Amniotic stem cell (primary cell): ENCODE results near the gene SFXN3.

Source experiments
- DNase-seq: peaks from one replicate; lab custom pipeline; 2025; lab: John Stamatoyannopoulos, UW

The SFXN3 gene

DNA sequence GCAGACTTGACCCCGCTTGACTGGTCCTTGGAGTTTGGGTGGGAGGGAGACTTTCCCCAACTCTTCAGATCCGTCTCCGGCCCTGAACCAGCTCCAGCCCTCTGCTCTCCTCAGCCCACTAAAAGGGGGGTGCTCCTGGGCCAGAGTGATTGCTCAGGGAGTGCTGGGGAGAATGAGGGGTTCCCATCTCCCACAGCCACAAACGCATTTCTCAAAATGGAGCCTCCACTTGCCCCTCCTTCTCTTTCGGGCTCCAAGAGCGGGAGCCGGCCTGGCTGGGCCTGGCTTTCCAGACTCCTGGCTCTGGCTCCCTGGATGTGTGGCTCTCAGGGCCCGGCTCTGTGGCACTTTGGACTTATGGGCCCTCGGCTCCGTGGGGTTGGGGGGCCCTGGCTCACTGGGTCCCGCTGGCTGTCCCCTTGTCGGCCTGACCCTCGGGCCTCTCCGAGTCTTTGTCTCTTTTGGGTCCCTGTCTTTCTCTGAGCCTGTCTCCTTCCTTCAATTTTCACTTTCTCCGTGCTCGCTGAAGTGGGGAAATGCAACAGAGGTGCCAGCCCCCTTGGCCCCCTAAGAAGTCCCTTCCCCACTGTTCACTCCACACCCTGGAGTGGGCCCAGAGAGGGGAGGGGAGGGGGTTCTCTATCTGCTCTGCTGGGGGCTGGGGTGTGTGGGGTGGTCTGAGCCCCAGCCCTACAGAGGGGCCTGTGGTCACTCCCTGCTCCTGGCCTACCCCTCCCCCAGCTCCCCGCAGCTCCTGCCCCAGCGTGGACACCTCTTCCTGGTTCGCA lies 30.7 kb upstream of the SFXN3 start:
- DNase-seq, result no peak

DNA sequence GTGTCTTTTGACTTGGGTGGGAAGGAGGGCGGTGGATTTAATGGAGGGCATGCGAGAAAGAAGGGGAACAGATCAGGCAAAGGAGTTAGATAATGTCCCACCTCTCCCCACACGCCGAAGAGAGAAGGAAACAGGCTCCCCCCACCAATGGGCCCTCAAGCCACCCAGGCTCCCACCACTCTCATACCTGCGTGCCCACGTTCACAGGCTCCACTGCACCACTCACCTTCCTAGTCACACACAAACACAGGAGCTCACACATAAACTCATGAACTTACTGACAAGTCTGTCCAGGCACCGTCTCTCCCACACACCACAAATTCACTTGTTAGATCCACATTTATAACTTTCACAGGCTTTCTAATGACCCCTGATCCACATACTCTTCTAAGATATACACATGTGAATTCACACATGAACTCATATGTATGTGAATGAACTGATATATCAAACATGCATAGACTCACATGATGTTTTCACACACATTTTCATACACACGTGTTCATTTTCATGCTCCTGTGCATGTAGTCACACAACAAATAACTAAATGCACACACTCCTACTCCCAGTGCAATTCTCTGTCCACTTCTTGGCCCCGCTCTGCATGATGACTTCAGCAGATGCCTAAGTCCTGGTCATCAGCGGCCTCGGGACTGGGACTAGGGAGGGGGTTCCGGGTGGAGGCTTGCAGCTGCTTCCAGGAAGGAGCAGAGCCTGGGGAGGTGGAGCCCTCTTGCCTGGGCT lies 29.9 kb upstream of the SFXN3 start:
- DNase-seq, result peak; percentile 90

DNA sequence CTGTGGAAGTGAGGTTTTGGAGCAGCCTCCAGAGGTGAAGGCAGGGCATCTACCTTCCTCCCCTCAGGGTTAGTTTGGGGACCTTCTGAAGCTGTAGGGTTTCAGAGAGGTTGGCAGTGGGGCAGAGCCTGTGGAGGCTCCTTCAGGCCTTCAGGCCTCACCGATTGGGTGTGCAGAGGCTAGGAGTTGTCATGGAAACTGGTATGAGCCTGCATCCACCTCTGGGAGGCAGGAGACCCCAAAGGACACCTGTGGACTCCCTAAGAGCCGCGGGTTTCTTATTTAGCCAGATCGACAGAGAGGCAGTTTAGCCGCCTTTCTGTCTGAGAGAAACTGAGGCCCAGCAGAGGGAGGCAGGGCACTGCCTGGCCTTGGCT lies 29.4 kb upstream of the SFXN3 start:
- DNase-seq, result no peak

DNA sequence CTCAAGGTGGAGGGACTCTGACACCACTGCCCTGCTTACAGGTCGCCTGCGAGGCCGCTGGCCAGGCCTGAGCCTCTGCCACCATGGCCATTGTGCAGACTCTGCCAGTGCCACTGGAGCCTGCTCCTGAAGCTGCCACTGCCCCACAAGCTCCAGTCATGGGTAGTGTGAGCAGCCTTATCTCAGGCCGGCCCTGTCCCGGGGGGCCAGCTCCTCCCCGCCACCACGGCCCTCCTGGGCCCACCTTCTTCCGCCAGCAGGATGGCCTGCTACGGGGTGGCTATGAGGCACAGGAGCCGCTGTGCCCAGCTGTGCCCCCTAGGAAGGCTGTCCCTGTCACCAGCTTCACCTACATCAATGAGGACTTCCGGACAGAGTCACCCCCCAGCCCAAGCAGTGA lies 28.6 kb upstream of the SFXN3 start:
- no peak for DNase-seq

DNA sequence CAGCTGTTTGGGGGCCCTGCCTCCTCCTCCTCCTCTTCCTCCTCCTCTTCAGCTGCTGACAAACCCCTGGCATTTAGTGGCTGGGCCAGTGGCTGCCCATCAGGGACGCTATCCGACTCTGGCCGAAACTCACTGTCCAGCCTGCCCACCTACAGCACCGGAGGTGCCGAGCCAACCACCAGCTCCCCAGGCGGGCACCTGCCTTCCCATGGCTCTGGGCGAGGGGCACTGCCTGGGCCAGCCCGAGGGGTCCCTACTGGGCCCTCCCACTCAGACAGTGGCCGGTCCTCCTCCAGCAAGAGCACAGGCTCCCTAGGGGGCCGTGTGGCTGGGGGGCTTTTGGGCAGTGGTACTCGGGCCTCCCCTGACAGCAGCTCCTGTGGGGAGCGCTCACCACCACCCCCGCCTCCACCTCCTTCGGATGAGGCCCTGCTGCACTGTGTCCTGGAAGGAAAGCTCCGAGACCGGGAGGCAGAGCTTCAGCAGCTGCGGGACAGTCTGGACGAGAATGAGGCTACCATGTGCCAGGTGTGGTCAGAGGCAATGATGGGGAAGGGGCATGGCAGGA lies 27.3 kb upstream of the SFXN3 start:
- DNase-seq, result no peak

DNA sequence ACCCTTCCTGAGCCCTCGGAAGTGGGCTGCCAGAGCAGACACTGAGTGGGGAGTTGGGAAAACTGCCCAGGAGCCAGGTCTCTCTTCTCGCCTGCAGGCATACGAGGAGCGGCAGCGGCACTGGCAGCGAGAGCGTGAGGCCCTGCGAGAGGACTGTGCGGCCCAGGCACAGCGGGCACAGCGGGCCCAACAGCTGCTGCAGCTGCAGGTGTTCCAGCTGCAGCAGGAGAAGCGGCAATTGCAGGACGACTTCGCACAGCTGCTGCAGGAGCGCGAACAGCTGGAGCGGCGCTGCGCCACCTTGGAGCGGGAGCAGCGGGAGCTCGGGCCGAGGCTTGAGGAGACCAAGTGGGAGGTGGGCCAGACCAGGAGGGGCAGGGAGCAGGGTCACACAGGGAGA lies 25.7 kb upstream of the SFXN3 start:
- no peak for DNase-seq

DNA sequence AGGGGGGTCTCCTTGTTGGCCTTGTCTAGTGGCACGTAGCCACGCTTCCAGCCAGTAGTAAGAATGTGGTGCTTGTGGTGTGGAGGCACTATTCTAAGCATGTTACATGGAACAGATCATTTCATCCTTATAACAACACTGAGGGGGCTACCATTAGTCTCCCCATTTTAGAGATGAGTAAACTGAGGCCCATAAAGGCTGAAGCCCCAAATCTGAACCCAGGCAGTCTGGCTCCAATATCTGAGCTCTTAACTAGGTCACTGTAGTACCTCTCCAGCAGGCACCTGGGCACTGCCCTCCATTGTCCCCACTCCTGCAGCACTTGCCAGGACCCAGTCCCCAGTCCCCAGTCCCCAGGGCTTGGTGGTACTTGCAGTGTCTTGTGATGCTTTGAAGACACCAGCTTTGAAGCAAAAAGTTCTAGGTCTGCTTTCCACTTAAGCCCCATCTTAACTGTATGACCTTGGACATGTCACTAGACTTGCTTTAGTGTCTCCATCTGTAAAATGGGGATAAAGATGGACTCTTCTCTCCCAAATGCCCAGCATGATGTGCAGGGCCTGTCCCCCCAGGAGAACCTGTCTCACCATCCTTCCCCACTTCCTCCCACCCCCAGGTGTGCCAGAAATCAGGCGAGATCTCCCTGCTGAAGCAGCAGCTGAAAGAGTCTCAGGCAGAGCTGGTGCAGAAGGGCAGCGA lies 25.0 kb upstream of the SFXN3 start:
- no peak for DNase-seq

DNA sequence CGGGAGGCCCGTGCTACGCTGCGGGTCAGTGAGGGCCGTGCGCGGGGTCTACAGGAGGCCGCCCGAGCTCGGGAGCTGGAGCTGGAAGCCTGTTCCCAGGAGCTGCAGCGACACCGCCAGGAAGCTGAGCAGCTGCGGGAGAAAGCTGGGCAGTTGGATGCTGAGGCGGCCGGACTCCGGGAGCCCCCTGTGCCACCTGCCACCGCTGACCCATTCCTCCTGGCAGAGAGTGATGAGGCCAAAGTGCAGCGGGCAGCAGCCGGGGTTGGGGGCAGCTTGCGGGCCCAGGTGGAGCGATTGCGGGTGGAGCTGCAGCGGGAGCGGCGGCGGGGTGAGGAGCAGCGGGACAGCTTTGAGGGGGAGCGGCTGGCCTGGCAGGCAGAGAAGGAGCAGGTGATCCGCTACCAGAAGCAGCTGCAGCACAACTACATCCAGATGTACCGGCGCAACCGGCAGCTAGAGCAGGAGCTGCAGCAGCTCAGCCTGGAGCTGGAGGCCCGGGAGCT lies 24.4 kb upstream of the SFXN3 start:
- DNase-seq, result no peak

DNA sequence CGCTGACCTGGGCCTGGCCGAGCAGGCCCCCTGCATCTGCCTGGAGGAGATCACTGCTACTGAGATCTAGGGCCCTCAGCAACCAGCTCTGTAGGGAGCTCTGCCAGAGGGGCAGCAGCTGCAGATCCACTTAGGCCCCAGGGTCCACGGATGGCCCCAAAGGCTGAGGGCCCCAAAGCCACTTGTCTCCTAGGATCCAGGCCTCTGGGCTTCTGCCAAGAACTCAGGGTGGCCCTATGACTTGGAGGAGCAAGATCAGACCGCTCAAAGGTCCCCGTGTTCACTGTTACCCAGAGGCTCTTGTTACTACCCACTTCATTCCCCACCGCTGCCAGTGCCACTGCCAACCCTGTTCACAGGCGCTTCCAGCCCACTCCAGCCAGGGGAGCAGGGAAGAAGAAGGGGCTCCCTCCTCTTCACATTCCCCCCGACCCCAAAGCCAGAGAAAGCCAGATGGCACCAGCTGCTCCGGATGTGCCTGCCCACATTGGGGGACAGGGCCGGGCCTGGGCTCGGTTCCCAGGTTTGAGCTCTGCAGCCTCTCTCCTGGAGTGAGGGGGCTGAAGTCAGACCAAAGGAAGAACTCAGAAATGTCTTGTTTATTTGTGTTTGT lies 23.8 kb upstream of the SFXN3 start:
- DNase-seq, result no peak

DNA sequence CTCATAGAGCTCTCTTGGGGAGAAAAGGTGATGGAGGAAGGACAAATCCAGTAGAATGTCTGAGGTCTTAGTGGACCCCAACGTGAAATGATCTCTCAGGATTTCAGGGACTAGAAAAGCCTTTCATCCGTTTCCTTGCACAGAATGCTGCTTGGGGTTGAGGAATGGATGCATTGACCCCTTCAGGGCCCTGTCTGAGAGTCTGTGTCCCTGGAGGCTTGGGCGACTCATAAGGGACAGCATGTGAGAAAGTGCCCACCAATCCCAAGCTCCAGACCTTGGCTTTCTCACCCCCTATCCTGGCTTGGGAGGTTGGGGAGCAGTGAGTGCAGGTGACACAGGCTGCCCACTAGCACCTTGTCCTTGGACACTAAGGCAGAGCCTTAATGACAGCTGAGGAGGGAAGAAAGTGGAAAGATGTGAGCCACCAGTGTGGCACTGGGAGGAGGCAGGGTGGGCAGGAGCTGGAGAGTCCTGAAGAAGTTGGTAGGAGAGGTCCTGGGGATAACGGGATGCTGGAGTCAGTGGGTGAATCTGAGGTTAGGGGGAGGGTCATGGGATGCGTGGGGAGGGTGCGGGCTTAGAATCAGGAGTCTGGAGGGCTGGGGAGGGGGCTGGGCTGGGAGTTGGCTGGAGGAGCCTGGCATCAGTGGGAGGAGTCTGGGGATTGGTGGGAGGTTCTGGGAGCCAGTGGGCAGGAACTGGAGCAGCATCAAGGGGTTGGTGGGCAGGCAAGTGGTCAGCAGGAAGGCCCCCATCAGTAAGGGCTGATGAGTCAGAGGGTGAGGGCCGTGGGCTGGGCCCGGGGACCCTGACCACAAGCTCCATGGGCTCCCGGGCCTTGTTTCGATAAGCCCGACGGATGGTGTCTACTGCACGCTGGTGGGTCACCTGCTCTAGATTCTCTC lies 22.9 kb upstream of the SFXN3 start:
- no peak for DNase-seq

DNA sequence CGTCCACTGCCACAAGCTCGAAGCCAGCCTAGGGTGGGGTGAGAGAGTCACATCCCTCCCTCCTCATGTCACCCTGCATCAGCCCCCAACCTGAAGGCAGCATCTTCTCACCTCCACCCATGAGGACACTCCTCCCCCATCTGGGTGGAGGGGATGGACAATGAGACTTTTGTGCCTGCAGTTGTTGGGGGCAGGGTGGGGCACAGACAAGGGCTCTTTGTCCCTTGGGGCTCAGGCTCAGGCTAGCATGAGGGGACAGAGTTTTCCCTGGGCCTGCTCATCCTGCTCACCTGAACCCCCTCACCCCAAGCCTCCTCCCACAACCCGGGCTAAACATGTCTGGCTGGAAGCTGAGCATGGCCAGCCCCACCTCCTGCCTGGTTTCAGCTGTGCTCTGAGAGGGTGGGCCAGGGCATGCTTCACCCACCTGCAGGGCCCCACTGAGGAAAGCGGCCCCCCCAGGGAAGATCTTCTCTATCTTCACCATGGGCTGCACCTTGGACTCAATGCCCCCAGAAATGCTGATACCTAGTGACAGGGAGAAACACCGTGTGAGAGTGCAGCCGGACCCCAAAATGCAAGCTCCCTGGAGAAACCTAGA lies 22.1 kb upstream of the SFXN3 start:
- no peak for DNase-seq

DNA sequence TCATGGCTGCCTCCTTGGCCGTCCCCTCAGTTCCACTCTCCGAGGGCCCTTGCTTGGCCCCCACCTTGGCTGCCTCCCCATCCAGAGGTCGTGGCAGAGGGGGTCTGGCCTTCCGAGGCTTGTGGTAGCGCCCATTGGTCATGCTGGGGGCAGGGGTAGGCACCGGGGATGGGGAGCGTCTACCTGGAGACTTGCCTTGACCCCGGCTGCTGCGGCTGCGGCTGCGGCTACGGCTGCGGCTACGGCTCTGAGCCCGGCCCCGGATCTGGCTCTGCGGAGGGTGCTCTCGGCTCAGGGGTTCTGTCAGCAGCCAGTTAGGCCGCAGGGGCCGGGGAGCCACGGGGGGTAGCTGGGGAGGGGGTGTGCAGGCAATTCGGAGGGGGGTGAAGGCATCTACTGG lies 20.7 kb upstream of the SFXN3 start:
- no peak for DNase-seq

DNA sequence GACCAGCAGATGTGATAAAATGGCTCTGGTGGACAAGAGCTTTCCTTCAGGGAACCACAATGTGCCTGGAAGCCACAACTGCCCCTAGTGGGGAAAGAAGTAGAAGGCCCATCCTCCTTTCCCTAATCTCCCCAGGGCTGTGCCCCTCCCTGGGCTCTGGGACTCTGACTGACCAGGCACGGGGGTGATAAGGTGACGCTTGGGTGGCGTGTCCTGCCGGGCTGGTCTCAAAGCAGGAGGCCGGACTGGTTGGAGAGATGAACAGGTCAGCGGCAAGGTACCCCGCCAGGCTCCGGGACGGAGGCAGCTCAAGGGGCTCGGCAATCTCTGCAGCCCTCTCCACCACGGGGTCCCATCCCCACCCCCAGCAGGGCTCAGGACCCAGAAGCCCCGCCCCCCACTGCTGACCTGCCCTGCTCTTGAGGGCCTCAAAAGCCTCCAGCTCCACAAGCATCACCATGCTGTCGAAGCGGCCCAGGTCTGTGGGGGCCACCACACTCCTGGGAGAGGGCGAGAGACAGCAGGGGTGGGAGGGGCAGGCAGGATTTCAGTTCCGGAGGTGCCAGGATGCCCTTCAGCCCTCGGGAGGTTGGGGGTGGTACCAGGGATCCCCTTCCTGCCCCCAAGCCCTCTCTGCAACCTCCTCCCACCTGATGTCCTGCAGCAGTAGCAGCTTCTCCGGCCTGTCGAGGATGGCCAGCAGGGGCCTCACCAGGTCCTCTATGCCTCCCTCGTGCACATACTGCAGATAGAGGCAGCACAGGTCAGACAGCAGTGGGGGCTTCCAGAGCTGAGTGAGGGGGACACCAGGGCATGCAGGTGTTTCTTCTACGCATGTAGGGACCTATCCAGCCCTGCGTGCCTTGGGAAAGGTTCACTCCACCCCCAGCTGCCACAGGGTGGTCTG lies 19.3 kb upstream of the SFXN3 start:
- DNase-seq, result no peak

DNA sequence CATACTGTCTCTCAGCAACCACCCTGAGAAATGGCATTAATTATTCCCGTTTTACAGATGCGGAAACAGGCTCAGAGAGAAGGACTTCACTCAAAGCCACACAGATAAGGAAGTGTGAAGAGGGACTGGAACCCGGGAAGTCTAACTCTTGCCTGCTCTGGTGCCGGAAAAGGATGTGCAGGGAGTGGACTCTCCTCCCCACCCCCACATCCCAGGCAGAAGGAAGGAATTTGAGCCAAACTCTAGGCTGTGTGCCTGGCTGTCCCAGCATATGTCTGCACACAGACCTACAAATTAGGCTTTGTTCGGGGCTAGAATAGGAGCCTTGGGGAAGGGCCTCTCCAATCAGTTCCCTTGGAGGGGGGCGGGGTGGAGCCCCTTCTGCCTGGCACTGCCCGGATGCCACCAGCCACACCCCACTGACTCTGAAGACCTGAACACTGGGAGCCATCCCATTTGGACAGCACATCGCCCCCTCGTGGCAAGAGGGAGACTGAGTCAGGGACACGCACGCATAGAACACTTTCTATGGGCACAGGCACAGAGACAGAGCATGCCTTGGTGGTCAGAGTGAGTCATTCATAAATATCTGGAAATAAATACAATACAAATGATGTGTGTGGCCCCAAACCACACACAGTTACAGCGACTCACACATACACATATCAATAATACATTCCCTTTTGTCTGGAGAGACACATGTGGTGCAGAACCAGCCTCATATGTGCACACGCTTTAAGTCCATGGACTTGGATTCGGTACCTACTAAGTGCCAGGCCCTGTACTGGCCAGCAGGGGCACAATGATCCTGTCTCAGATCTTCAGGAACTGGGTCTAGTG lies 18.3 kb upstream of the SFXN3 start:
- peak; percentile 91 for DNase-seq

DNA sequence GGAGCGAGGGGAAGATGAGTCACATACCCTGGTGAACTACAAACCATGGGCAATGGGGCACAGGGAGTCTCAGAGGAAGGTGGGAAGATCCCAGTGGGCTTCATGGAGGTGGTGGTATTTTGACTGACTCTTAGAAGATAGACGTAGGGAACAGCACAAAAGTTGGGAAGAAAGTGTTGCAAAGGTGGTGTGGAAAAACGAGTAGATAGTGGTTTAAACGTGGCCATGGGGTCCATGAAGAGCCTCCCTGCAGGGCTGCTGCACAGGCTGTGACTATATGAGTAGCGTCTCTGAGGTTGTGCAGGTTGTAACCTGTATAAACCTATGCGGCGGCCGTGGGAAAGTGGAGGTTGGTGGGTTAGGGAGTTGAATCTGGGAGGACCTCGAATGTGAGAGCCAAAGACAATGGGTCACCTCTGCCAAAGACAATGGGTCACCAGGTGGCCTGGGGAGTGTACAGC lies 17.6 kb upstream of the SFXN3 start:
- no peak for DNase-seq

DNA sequence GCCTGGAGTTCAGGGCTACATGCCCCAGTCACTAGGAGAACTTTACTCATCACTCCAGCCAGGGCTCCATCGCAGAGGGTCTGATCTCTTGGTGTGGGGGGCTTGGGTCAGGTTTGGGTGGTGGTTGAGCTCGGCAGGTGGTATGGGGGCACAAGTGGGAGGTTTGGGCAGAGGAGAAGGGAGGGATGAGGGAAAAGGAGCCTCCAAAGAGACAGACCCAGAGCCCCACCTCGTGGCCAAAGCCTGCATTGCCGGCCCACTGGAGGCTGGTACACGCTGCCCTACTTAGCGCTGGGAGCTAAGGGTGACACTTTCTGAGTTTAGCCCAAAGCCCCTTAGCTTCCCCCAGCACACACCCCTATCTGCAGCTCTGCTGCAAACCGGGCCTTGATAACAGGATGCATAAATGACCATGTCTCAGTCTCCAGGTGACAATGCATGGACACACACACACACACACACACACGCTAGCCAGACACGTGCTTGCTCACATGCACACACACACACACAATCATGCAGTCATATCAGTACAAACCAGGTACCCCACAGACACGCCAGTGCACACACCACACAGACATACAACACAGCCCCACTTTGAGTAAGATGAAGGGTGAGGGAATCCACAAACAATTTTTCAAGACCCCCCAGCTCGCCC lies 16.7 kb upstream of the SFXN3 start:
- DNase-seq, result peak; percentile 51

DNA sequence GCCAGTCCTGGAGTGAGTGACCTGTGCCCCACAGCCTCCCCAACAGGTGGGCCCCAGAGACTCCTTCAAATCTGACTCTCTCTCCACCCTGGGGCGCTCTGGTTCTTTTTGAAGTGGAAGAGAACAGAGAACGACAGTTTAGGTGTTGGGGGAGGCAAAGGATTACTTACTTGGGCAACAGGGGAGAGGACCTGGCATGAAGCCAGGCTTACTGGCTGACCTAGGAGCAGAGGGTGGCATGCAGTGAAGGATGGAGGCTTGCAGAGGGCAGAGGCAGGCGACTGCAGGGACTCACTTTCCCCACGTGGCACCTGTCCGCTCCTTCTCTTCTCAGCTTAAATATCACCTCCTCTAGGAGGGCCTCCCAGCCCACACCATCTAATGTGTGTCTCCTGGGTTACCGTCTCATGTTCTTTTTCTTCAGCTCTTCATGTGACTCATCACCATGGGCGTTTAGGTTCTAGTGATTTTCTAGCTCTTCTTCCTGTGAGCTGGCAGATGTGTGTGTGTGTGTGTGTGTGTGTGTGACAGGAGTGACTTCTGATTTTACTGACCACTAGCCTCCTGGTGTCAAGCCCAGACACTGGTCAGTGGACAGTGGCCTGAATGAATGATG lies 16.0 kb upstream of the SFXN3 start:
- DNase-seq, result peak; percentile 70

DNA sequence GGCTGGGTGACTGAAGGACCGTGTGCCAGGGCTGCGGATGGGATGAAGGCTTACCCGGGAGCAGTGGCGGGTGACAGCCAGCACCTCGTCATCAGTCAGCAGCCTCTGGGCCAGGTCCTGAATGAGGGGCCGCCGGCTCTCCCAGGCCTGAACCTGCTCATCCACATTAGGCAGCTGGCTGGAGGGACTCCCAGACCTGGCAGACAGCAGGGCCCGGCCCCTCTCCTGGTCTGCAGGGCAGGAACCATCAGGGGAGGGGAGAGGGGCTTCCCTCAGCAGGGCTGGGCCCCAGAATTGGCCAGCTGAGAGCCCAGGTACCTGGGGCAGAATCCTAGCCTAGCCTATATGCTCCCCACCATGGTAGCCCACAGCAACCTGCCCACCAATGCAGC lies 15.5 kb upstream of the SFXN3 start:
- no peak for DNase-seq
